Gastrocnemius medialis (tissue), 4 donors: ENCODE measurements around the gene ZNF608. TPM values are rescaled to one million over a fixed set of nuclear protein-coding genes. Genes with fewer than 3 reads are reported as not detected.

ENCODE experiments used
- ATAC-seq, 2 donors: fragments of 150-250 bp; one replicate each; pipeline ENCODE4 v1.9.1; 2016
- DNase-seq, 2 donors: peaks; one replicate each; pipeline ENCODE4 v3.0.0-alpha.2; 2019
- H3K27ac ChIP-seq, 4 donors: fragments of 200-600 bp; sonication (generic); 1 replicate in 1 of 4; 2 replicates in 3 of 4; pipeline ENCODE4 v1.5.1; 2016 to 2018; ENCODE audit warnings: mild to moderate bottlenecking in 2 of 4, moderate library complexity in 1 of 4
- H3K27me3 ChIP-seq, 3 donors: fragments of 200-600 bp; sonication (generic) in 2 of 3; 1 replicate in 1 of 3; 2 replicates in 2 of 3; pipeline versions ENCODE4 v1.5.1 to v1.6.0; 2016 to 2019; ENCODE audit warnings: mild to moderate bottlenecking in 1 of 3, moderate library complexity in 1 of 3
- H3K36me3 ChIP-seq, 2 donors: fragments of 200-600 bp; sonication (generic) in 1 of 2; one replicate each; pipeline ENCODE4 v1.5.1; 2017 to 2018
- H3K4me1 ChIP-seq, 2 donors: fragments of 200-600 bp; sonication (generic) in 1 of 2; one replicate each; pipeline ENCODE4 v1.5.1; 2016 to 2017; ENCODE audit warnings: mild to moderate bottlenecking in 2 of 2
- H3K4me3 ChIP-seq, 4 donors: fragments of 200-600 bp; sonication (generic) in 3 of 4; 1 replicate in 1 of 4; 2 replicates in 3 of 4; pipeline ENCODE4 v1.5.1; 2016 to 2019; ENCODE audit warnings: mild to moderate bottlenecking in 2 of 4
- H3K9me3 ChIP-seq, 3 donors: fragments of 200-600 bp; sonication (generic) in 2 of 3; 1 replicate in 1 of 3; 2 replicates in 2 of 3; pipeline ENCODE4 v1.5.1; 2016 to 2019
- POLR2A ChIP-seq, 2 donors: fragments of 450-650 bp; IDR thresholded peaks; one replicate each; pipeline ENCODE4 v1.6.1; 2017; ENCODE audit warnings: antibody characterized with exemption in 2 of 2, mild to moderate bottlenecking in 2 of 2, moderate library complexity in 2 of 2
- in situ Hi-C, 4 donors: fragments of 200-750 bp; cut with MboI; loops; one replicate each; pipeline versions ENCODE4 v1.15.0 to v1.8.0; 2017; ENCODE audit warnings: low sequenced_read_pairs in 4 of 4
- intact Hi-C: fragments of 100-400 bp; cut with DNase I; formaldehyde crosslinking; loops from one replicate; pipeline ENCODE4 v1.15.1; 2023; ENCODE audit warnings: low total_unique reads
- total RNA-seq, 4 donors: library from RNA; depleted of rRNA; stranded (reverse); fragments of >200 nt; gene quantifications; one replicate each; pipeline versions ENCODE4 v1.1.0 to v1.2.3, GENCODE V29; 2016
- TF ChIP-seq, protein P1 (sequence below), 5 experiments: fragments of 450-650 bp in 3 of 5; fragments of 200-600 bp in 2 of 5; sonication (generic) in 2 of 5; IDR thresholded peaks in 4 of 5; conservative IDR thresholded peaks in 1 of 5; 1 replicate in 4 of 5; 2 replicates in 1 of 5; pipeline ENCODE4 v1.5.1; 2016 to 2019; ENCODE audit warnings: antibody characterized with exemption in 5 of 5, mild to moderate bottlenecking in 3 of 5, moderate library complexity in 3 of 5

Gene ZNF608
- total RNA-seq, 4 donors from 2014 or later: 7.3 to 27.4 (median 17.5) TPM

DNA sequence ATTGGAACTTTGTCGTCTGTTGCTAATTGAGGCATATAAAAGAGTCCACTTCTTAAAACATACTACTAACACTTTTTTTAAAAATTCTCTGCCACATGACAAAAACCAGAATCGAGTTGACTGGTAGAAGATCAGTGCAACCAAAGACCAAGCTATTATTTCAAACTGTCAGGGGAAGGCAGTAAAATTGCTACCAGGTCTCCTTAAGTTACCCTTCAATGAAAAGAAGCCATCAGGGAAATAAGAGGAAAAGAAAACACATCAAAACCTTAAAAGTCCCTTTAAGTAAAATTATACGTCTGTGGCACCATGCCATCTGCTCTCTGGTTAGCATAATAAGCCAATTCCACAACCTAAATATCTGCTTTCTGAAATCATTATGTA is 9.6 kb downstream of the ZNF608 start:
- intact Hi-C loops: no loop called here
- Histone ChIP-seq H3K4me3 (no peak overlapping the region), H3K9me3 (no peaks in the 10 kb centered on the region), H3K36me3 (no peaks in the 10 kb centered on the region), H3K4me1 (peaks cover 72 to 84% of the 10 kb centered on the region in 2 donors), H3K27me3 (no peaks in the 10 kb centered on the region), H3K27ac (peak overlapping the region in 3 of 4 donors; percentile 55 to 72 (median 68))
- DNase-seq (no peak), ATAC-seq (no peak)
- in situ Hi-C loops: loop anchor here in 2 of 4 donors (10.0 to 25.0 kb wide), 4 partner anchors 72 to 751 kb away; no protein-coding TSS in a partner anchor
- TF ChIP-seq, protein P1, sequence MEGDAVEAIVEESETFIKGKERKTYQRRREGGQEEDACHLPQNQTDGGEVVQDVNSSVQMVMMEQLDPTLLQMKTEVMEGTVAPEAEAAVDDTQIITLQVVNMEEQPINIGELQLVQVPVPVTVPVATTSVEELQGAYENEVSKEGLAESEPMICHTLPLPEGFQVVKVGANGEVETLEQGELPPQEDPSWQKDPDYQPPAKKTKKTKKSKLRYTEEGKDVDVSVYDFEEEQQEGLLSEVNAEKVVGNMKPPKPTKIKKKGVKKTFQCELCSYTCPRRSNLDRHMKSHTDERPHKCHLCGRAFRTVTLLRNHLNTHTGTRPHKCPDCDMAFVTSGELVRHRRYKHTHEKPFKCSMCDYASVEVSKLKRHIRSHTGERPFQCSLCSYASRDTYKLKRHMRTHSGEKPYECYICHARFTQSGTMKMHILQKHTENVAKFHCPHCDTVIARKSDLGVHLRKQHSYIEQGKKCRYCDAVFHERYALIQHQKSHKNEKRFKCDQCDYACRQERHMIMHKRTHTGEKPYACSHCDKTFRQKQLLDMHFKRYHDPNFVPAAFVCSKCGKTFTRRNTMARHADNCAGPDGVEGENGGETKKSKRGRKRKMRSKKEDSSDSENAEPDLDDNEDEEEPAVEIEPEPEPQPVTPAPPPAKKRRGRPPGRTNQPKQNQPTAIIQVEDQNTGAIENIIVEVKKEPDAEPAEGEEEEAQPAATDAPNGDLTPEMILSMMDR (IDR thresholded peaks at IDR 0.05 in 4 of 5, conservative IDR thresholded peaks at IDR 0.05 in 1 of 5): no peak
- TF ChIP-seq POLR2A (IDR thresholded peaks at IDR 0.05): no peak

GRCh38 chr5:124736082-124736804 is 10.2 kb downstream of the ZNF608 start:
- peak overlapping the region; percentile 55 to 72 (median 62) for H3K27ac ChIP-seq
- peak; percentile 47 to 57 for ATAC-seq

GRCh38 chr5:124735169-124735858 is 11.1 kb downstream of the ZNF608 start:
- DNase-seq (no peak), ATAC-seq (peak; percentile 82 to 83)
- H3K36me3 ChIP-seq: no peaks in the 10 kb centered on the region
- TF ChIP-seq, protein P1 (IDR thresholded peaks at IDR 0.05 in 4 of 5, conservative IDR thresholded peaks at IDR 0.05 in 1 of 5): no peak
- TF ChIP-seq POLR2A (IDR thresholded peaks at IDR 0.05): no peak
- peak overlapping the region; percentile 44 to 57 (median 47) for H3K4me3 ChIP-seq
- H3K9me3 ChIP-seq: no peaks in the 10 kb centered on the region
- H3K27me3 ChIP-seq: no peaks in the 10 kb centered on the region
- peaks cover 57 to 72% of the 10 kb centered on the region in 2 donors for H3K4me1 ChIP-seq
- peak overlapping the region; percentile 55 to 72 (median 62) for H3K27ac ChIP-seq
- intact Hi-C loops: no loop called here
- in situ Hi-C loops: loop anchor here in 2 of 4 donors (10.0 to 25.0 kb wide), 4 partner anchors 71 to 752 kb away; no protein-coding TSS in a partner anchor

More at GRCh38 chr5:124736082-124736804, 10.2 kb downstream of the ZNF608 start:
- no peaks in the 10 kb centered on the region for H3K27me3 ChIP-seq
- no peaks in the 10 kb centered on the region for H3K36me3 ChIP-seq
- H3K4me3 ChIP-seq: peak overlapping the region; percentile 44 to 57 (median 47)
- in situ Hi-C loops: loop anchor here in 2 of 4 donors (10.0 to 25.0 kb wide), 4 partner anchors 71 to 751 kb away; no protein-coding TSS in a partner anchor
- DNase-seq: no peak
- intact Hi-C loops: no loop called here
- TF ChIP-seq POLR2A (IDR thresholded peaks at IDR 0.05): no peak
- TF ChIP-seq, protein P1 (IDR thresholded peaks at IDR 0.05 in 4 of 5, conservative IDR thresholded peaks at IDR 0.05 in 1 of 5): no peak
- peaks cover 67 to 79% of the 10 kb centered on the region in 2 donors for H3K4me1 ChIP-seq
- no peaks in the 10 kb centered on the region for H3K9me3 ChIP-seq

DNA sequence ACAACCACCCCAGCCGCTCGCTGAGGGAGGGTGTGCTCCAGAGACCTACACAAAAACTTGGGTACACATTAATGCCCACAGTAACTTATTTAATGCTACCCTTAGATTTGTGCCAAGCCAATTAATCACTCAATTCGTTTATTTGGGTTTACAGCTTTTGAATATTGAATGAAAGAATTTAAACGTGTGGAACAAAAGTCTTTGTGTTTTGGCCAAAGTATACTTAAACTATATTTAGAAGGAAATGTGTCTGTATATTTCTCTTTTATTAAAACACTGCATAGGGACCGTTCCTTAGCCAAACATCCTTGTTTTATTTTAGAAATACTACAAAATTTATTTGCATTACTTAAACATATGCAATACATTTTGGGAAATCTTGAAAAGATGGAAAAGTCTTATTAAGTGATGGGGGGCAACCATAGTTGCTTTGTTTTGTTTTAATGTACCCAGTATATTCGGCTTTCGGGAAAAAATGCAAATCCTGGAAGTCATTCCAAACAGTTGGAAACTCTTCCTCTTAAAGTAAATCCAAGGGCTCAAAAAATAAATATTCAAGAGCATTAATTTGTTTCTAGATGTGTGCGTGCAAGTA is 11.8 kb downstream of the ZNF608 start:
- H3K27ac ChIP-seq: peak overlapping the region in 1 of 4 donors; percentile 72
- peak overlapping the region; percentile 44 to 57 (median 47) for H3K4me3 ChIP-seq
- in situ Hi-C loops: loop anchor here in 2 of 4 donors (10.0 to 25.0 kb wide), 4 partner anchors 70 to 753 kb away; no protein-coding TSS in a partner anchor
- TF ChIP-seq POLR2A (IDR thresholded peaks at IDR 0.05): no peak
- TF ChIP-seq, protein P1 (IDR thresholded peaks at IDR 0.05 in 4 of 5, conservative IDR thresholded peaks at IDR 0.05 in 1 of 5): no peak
- no peaks in the 10 kb centered on the region for H3K9me3 ChIP-seq
- intact Hi-C loops: no loop called here
- peaks cover 54 to 73% of the 10 kb centered on the region in 2 donors for H3K4me1 ChIP-seq
- no peaks in the 10 kb centered on the region for H3K27me3 ChIP-seq
- ATAC-seq (no peak), DNase-seq (no peak)
- no peaks in the 10 kb centered on the region for H3K36me3 ChIP-seq
